Astrocyte of the spinal cord (primary cell): ENCODE measurements around the gene GFER.

ENCODE experiments used
- DNase-seq: peaks from one replicate; pipeline ENCODE4 v3.0.0; 2011; ENCODE audit warnings: low read depth, low spot score
- H3K4me3 ChIP-seq: 2 replicates; pipeline ENCODE4 v1.5.1; 2011; ENCODE audit warnings: low read depth, mild to moderate bottlenecking, low read length, moderate library complexity
- CTCF ChIP-seq: IDR thresholded peaks from 2 replicates; pipeline ENCODE4 v1.5.1; 2012; ENCODE audit warnings: low read depth, mild to moderate bottlenecking, low read length, inconsistent platforms
- in situ Hi-C: cut with HindIII; loops from 2 replicates; pipeline ENCODE4 v1.10.0; 2017; ENCODE audit warnings: low sequenced_read_pairs

Gene GFER

GRCh38 chr16:2001456-2002355, 17.7 kb downstream of the GFER start:
- no peak for DNase-seq
- no peak overlapping the region for H3K4me3 ChIP-seq
- no peak for TF ChIP-seq CTCF
- in situ Hi-C loops: no loop called here

GRCh38 chr16:2002406-2003230, 18.6 kb downstream of the GFER start:
- no peak for TF ChIP-seq CTCF
- no peak for DNase-seq
- in situ Hi-C loops: no loop called here
- no peak overlapping the region for H3K4me3 ChIP-seq

GRCh38 chr16:2003231-2003826, 19.3 kb downstream of the GFER start:
- TF ChIP-seq CTCF: no peak
- H3K4me3 ChIP-seq: no peak overlapping the region
- in situ Hi-C loops: no loop called here
- no peak for DNase-seq

GRCh38 chr16:2003827-2004641, 20.0 kb downstream of the GFER start:
- peak; percentile 99 for TF ChIP-seq CTCF
- peak; percentile 81 for DNase-seq
- in situ Hi-C loops: no loop called here
- H3K4me3 ChIP-seq: no peak overlapping the region

GRCh38 chr16:2004795-2005517, 21.0 kb downstream of the GFER start:
- in situ Hi-C loops: no loop called here
- no peak for DNase-seq
- H3K4me3 ChIP-seq: no peak overlapping the region

More at GRCh38 chr16:2004795-2005517, 21.0 kb downstream of the GFER start:
- no peak for TF ChIP-seq CTCF
